SU-DHL-6 (cell line): Measurements from ENCODE around the gene ELMO1.

Source experiments
- EZH2phosphoT487 ChIP-seq: fragments of 200-600 bp; sonication (generic), shearing (Covaris generic); conservative IDR thresholded peaks from 2 replicates; pipeline ENCODE4 v1.6.1; 2018; ENCODE audit warnings: mild to moderate bottlenecking, antibody characterized with exemption, low read length, moderate library complexity, mixed read lengths
- TF ChIP-seq, protein P1 (sequence below): fragments of 200-600 bp; sonication (generic); IDR thresholded peaks from one replicate; pipeline ENCODE4 v1.5.1; 2017; ENCODE audit warnings: antibody characterized with exemption, mild to moderate bottlenecking, low read length, moderate library complexity; ENCODE audit not compliant: insufficient read depth, poor library complexity, severe bottlenecking

- TF ChIP-seq, protein P1, sequence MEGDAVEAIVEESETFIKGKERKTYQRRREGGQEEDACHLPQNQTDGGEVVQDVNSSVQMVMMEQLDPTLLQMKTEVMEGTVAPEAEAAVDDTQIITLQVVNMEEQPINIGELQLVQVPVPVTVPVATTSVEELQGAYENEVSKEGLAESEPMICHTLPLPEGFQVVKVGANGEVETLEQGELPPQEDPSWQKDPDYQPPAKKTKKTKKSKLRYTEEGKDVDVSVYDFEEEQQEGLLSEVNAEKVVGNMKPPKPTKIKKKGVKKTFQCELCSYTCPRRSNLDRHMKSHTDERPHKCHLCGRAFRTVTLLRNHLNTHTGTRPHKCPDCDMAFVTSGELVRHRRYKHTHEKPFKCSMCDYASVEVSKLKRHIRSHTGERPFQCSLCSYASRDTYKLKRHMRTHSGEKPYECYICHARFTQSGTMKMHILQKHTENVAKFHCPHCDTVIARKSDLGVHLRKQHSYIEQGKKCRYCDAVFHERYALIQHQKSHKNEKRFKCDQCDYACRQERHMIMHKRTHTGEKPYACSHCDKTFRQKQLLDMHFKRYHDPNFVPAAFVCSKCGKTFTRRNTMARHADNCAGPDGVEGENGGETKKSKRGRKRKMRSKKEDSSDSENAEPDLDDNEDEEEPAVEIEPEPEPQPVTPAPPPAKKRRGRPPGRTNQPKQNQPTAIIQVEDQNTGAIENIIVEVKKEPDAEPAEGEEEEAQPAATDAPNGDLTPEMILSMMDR = no peak
- no peak for TF ChIP-seq EZH2phosphoT487
Measured at GRCh38 chr7:37315772-37316715, 132.6 kb downstream of the ELMO1 start.
